ENCODE measurements around the gene DPP6. TPM values are rescaled to one million over a fixed set of nuclear protein-coding genes. Genes with fewer than 3 reads are reported as not detected.

Gene DPP6
- total and polyA plus RNA-seq, 2 of the 8 experiments (the other 6 are each of a cell fraction or from before 2014, with no cell fraction given): 4.7 to 6.8 TPM

DNA sequence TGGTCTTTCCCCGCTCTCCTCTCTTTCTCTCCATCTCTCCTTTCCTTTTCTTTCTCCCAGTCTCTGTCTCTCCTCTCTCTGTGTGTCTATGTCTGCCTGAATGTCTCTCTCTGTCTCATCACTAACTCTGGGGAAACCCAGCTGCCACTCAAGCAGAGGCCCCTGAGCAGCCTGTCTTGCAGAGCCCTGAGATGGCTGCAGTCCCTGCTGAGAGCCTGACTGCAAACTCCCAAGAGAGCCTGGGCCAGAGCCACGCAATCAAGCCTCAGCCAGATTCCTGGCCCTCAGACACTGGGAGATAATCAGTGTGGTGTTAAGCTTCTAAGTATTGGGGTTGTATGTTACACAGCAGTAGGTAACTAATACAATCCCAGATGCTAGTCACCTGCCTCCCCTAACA, 859.2 kb downstream of the DPP6 start:
- Histone ChIP-seq H3K9me3 (ENCODE audit: insufficient read depth in 2 of 2, low read depth in 1 of 2, low read length in 1 of 2) (peaks cover 3 to 18% of the 10 kb centered on the region in 2 experiments; a peak in 2 of 4 replicates), H3K4me2 (ENCODE audit: insufficient read depth in 1 of 2, low read depth in 2 of 2, low read length in 2 of 2) (no peak overlapping the region), H3K56ac (replicated peaks; ENCODE audit: insufficient read length, low read depth, low read length) (no peak overlapping the region), H4K20me1 (replicated peaks in 1 of 2; ENCODE audit: control insufficient read depth in 1 of 2, insufficient read depth in 2 of 2, low read length in 2 of 2) (no peaks in the 10 kb centered on the region), H2AFZ (ENCODE audit: low read length) (no peak overlapping the region), H4K5ac (ENCODE audit: insufficient read length, low read depth, low read length) (no peak overlapping the region), H2BK5ac (ENCODE audit: low read depth, low read length) (no peak overlapping the region), H3K14ac (ENCODE audit: insufficient read length) (no peak overlapping the region), H3K18ac (ENCODE audit: extremely low read depth, low read length) (no peak overlapping the region), H2BK120ac (replicated peaks; ENCODE audit: low read depth, low read length) (no peak overlapping the region), H3K79me1 (ENCODE audit: low read depth, low read length) (no peaks in the 10 kb centered on the region), H3K27me3 (replicated peaks in 1 of 4; ENCODE audit: control insufficient read depth in 3 of 4, extremely low read depth in 1 of 4, insufficient read depth in 3 of 4, low read length in 3 of 4) (peaks cover 0 to 9% (median 7%) of the 10 kb centered on the region in 4 experiments; a peak in 5 of 7 replicates), H2BK12ac (ENCODE audit: low read depth, low read length) (no peak overlapping the region), H3K27ac (ENCODE audit: low read depth, low read length) (no peak overlapping the region), H3K23ac (ENCODE audit: insufficient read length) (no peak overlapping the region), H3K23me2 (ENCODE audit: low read depth, low read length) (no peaks in the 10 kb centered on the region; the same call in 1 of the 2 replicates), H3K4me1 (replicated peaks in 1 of 4; ENCODE audit: control insufficient read depth in 3 of 4, insufficient read depth in 4 of 4, low read length in 3 of 4) (peaks cover 0 to 2% (median 0%) of the 10 kb centered on the region in 4 experiments; a peak in 4 of 7 replicates), H2BK20ac (ENCODE audit: low read length) (no peak overlapping the region), H2AK5ac (ENCODE audit: low read depth, low read length) (no peak overlapping the region), H2BK15ac (ENCODE audit: low read length) (0 out of 2 replicates have a peak overlapping the region, but pooled peaks have one; percentile 29), H3K4ac (replicated peaks; ENCODE audit: insufficient read length, low read depth, low read length) (no peak overlapping the region), H4K8ac (ENCODE audit: extremely low read depth, insufficient read depth, low read length) (no peak overlapping the region), H3K9ac (replicated peaks in 1 of 4; ENCODE audit: extremely low read depth in 1 of 4, low read depth in 3 of 4, low read length in 3 of 4) (no peak overlapping the region), H3K4me3 (ENCODE audit: extremely low read depth in 1 of 4, insufficient read depth in 2 of 4, low read depth in 3 of 4, low read length in 4 of 4) (no peak overlapping the region), H4K91ac (replicated peaks; ENCODE audit: insufficient read length, low read length) (no peak overlapping the region), H3K79me2 (ENCODE audit: control insufficient read depth in 1 of 2, insufficient read depth in 2 of 2, low read length in 2 of 2) (no peaks in the 10 kb centered on the region), H3K36me3 (ENCODE audit: control insufficient read depth in 2 of 4, insufficient read depth in 4 of 4, low read length in 3 of 4) (peaks cover 0 to 5% (median 0%) of the 10 kb centered on the region in 4 experiments; a peak in 1 of 8 replicates)
- WGBS, 2 experiments (ENCODE audit: extremely low coverage in 1 of 2, insufficient coverage in 1 of 2, insufficient read length in 1 of 2, insufficient replicate concordance in 2 of 2, low coverage in 1 of 2, low lambda C conversion rate in 2 of 2, missing lambda C conversion rate in 1 of 2): 88% methylated on average over 2 of the region's 2 CpGs; no CpG with 5 or more reads in 1 of the 2 experiments
- CTCF ChIA-PET (ENCODE audit: partially characterized antibody): interaction anchor here (1.0 to 5.6 kb wide), 7 partner anchors 9 to 183 kb away, joined by 3 to 69 read pairs (median 3); no protein-coding TSS in a partner anchor
- no peak for TF ChIP-seq SIX5 (IDR thresholded peaks at IDR 0.05; ENCODE audit: low read depth, low read length)
- POLR2A ChIA-PET (ENCODE audit: partially characterized antibody): no interaction called here
- DNase-seq (ENCODE audit: low read depth in 1 of 2, low spot score in 2 of 2) (no peak), FAIRE-seq (no peak)
